HG03066 (cell line): ENCODE data around the gene ZNF513.
A peak's percentile ranks its signal among the peaks of the same experiment; 100 is the strongest.

ENCODE experiments used
- ATAC-seq: cut with Tn5 transposase; IDR thresholded peaks from one replicate; pipeline ENCODE4 v1.9.1; 2021; ENCODE audit warnings: low read depth; ENCODE audit not compliant: unreplicated experiment

Gene ZNF513

GRCh38 chr2:27390822-27391679, 10.5 kb upstream of the ZNF513 start:
- ATAC-seq, result no peak

- no peak for ATAC-seq
Observed at GRCh38 chr2:27381577-27382181, 1.1 kb upstream of the ZNF513 start.

GRCh38 chr2:27379836-27380625, 503 bp downstream of the ZNF513 start:
- ATAC-seq, result peak; percentile 11

GRCh38 chr2:27379383-27379835, 1.1 kb downstream of the ZNF513 start:
- ATAC-seq, result no peak

- no peak for ATAC-seq
Observed at GRCh38 chr2:27378809-27379290, 1.7 kb downstream of the ZNF513 start.

DNA sequence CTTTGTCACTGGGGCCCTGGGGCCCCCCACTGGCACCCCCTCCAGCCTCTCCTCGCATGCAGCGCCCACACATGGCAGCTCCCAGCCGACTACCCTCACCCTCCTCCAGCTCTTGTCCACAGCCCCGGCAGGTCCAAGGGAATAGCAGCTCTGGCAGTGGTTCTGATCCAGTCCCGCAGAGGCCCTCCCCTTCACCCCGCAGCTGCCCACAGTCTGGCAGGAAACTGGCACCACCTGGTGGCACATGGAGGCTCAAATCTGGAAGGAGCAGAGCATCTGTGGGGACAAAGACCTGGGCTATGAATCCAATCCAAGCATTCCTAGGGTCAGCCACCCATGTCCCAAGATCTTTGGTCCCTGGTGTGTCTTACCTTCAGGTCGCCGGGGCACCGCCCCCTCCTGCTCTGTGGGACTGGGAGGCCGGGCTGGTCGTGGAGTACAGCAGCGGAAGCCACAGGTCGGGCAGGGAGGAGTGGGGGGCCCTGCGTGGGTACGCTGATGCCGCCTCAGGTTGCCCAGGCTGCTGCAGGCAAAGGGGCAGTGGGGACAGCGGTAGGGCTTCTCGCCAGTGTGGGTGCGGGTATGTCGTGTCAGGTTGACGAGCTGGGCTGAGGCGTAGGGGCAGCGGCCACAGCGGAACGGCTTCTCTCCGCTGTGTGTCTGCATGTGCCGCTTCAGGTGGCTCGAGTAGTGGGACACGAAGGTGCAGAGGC, 2.3 kb downstream of the ZNF513 start:
- no peak for ATAC-seq

- no peak for ATAC-seq
Observed at GRCh38 chr2:27377618-27378095, 2.9 kb downstream of the ZNF513 start.

- no peak for ATAC-seq
Observed at GRCh38 chr2:27376866-27377617, 3.5 kb downstream of the ZNF513 start.

GRCh38 chr2:27376151-27376865, 4.2 kb downstream of the ZNF513 start:
- no peak for ATAC-seq

GRCh38 chr2:27375513-27376099, 4.9 kb downstream of the ZNF513 start:
- no peak for ATAC-seq

DNA sequence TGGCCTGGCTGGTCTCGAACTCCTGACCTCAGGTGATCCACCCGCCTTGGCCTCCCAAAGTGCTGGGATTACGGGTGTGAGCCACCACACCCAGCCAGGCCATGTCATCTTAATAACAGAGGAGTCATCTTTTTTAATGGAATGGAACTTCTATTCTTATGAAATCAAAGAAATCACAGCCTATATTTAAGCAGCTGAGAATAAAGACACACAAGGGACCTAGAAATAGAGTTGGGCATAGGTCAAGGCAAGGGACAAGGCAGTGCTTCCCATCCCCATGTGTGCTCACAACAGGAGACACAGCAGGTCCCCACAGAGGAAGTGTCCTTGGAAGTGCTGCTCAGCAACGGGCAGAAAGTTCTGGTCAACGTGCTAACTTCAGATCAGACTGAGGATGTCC, 7.0 kb downstream of the ZNF513 start:
- no peak for ATAC-seq

DNA sequence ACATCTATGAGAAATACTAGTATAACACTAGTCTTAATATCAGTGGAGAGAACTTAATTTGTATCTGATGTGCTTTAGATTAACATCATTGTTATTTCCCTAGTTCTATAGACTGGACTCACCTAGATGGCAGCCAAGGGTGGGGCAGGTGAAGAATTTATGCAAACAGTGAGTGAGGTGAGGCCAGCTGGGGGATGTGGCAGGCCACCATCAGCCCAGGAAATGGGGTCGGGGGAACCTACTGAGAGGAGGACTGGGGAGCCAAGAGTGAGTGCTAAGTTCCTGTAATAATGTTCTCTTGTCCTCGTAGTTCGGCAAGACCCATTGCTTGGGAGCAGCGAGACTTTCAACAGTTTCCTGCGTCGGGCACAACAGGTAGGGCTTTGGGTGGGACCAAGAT, 7.6 kb downstream of the ZNF513 start:
- ATAC-seq, result no peak

DNA sequence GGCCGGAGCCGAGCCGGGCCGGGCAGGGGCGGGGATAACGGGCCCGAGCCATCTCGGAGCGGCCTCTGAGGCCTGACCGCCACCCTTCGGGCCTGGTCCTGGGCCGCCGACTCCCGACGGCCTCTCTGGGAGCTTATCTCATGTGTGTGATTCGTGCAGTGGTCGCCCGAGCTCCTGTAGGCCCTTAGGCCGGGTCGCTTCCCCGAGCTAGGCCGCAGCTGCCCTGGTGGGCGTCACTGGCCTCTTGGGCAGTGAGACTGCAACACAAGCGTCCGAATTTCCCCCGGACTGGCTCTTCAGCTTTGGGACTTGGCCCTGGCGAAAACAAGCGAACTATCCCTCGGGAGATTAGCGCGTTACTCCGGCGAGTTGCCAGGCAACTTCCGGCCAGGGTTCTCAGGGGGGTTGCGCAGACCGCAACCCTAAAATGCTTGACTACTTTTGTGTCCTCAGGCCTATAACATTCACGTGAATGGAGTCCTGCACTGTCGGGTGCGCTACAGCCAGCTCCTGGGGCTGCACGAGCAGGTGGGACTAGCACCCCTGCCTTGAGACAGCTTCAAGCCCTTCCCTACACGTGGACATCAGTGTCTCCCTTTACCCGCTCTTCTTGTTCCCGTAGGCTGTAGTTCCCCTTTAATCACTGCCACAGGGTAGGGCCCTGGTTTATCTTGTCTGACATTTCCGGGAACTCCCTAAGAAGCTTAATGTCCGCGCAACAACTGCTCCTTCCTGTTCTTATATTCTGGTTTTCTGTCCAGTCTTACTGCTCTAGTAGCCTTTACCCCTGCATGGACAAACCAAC, 9.5 kb downstream of the ZNF513 start:
- peak; percentile 29 for ATAC-seq

GRCh38 chr2:27370026-27370815, 10.3 kb downstream of the ZNF513 start, which contains the start of the genes EIF2B4 and SNX17:
Gene EIF2B4, minus strand, starts transcription at chr2:27370338. Its CDS starts 24 bp downstream, at chr2:27370314.
Gene SNX17, plus strand, starts transcription at chr2:27370616. Its CDS starts 128 bp downstream, at chr2:27370744.
- ATAC-seq, result peak; percentile 85

- ATAC-seq, result peak; percentile 5
Observed at GRCh38 chr2:27369471-27370025, 11.0 kb downstream of the ZNF513 start.

DNA sequence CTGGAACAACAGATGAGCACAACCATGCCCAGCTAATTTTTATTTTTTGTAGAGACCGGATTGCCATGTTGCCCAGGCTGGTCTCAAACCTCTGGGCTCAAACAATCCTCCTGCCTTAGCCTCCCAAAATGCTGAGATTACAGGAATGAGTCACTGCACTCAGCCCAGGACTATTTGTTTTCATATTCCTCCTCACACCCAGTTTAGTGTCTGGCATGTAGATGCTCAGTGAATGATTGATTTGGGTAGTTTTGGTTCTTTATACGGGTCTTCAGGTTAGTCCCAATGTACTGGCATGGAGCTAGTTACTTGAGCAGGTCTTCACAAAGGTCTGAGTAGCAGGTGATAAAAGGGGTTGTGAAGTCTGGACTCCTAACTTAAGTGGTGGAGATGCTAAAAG, 16.6 kb downstream of the ZNF513 start:
- no peak for ATAC-seq
